ENCODE results near the gene DLEC1.
"Not testable (repeated sequence)": the region's sequence is repeated elsewhere in the genome, so short reads cannot be mapped to it uniquely, and the experiment has no call there.

The DLEC1 gene

DNA sequence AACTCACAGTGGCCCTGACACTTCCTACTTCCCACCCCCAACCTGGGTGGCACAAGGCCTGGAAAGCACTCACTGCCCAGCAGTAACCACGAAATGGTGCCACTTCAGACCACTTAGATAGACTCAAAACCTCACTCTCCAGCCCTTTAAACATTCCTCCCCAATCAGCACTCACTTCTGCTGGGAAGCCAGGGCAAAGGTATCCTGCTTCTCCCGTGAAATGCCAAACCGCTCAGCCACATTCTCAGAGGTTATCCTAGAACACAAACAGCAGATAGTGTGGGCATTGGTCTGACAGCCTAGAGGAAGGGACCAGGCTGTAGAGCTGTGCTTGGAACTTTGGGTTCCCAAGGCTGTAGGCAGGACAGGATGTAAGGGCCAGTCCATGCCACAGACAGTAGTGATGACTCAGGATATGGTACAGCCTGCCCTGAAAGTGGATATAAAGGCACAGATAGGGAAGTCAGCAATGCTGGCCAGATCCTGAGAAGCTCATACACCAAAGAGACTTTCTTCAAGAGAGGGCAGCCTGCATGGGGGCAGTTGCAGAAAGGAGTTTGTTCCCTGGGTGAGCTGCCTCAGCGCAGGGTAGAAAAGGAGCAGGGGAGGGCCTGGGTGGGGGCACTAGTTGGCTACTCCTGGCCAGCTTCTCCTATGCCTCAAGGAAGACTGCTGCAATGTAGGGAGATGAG, 88.7 kb downstream of the DLEC1 start:
- no peak for DNase-seq

DNA sequence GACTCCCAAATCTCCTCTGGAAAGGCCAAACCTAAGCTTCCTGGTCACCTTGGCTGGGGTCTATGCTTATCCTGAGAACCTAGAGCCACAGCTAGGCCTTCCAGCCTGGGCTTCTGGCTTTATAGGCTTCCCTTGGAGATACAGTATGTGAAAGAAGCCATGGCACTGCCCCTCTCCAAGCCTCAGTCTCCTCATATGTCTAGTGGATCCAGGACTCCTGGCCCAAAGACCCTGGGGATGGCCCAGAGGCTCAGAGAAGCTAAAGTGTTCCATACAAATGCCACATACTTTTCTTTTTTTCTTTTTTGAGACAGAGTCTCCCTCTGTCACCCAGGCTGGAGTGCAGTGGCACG, 89.3 kb downstream of the DLEC1 start:
- no peak for DNase-seq

DNA sequence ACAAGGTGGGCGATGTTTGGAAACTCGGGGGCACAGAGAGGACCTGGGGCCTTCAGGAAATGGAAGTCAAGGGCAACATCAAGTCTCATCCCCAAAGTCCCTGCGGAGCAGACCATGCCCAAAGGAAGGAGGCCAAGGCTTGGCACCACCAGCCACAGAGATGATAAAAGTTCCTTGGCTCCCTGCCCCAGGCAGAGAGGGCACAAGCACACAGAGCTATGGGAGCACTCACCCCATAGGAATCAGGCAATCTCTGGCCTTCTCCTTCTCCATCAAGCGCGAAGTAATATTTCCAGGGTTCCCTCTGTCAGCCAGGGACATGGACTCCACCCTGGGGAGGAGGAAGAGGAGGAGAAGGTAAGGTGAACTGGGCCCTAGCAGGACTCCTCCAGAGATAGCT, 90.0 kb downstream of the DLEC1 start:
- DNase-seq: no peak

DNA sequence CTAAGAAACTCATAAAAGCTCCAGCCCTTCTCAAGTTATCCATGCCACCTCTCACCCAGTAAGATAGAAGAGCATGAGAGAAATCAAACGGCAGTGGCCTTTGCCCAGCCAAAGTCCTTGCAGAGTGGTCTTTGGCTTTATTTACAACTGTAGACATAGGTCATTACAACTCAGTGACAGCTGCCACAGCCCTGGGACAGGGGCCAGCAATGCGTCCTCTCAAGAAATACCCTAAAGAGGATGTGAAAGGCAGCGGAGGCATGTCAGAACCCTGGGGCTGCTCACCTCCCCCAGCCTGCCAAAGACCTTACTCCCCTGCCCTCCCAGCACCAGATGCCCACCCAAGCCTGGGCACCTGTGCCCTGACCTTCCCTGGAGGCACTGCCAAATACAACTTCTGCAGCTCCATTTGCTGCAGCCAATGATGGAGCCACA, 91.6 kb downstream of the DLEC1 start:
- no peak for DNase-seq

DNA sequence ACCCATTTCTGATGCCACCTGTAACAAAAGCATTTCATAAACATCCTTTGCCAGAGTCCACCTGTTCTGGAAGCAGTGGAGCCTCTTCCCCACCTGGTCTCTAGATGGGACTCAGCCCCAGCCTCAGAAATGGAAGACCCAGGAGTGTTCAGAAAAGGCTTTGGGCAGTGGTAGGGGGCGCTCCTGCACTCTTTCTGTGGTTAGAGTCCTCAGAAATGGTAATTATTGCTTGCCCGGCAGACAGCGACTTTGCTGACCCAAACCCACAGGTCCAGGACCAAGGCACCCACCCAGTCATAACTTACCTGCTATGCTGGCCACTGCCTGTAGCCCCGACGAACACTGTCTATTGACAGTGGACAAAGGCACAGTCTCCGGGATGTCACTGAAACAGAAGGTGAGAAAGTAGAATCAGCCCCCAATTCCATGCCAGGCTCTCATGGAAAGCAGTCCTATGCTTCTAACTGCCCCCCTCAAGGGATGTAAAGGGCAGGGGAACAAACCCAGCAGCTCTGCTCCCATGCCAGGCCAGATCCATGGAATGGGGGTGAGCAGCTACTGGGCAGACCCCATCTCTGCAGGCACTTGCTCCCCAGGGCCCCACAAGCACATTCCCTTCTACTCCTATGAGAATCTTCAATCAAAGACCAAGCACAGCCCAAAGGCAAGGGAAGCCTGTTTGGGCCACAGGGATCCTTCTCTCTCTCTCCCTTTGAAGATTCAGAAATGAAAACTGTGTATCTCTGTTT, 92.8 kb downstream of the DLEC1 start:
- DNase-seq: no peak

DNA sequence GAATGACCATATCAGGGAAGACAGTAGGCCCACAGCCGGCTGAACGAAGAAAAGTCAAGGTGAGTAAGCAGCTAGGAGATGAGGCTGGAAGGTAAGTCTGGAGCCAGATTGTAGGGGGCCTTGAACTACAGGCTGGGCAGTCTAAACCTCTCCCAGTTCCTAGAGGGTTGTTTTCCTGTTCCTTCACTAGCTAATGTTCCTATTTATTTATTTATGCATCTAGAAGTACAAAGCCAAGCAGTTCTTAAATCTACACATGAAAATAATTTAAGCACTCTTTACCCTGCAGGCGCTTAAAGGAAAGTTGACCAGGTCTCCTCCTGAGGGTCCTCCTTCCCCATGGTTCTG, 94.2 kb downstream of the DLEC1 start:
- no peak for DNase-seq

DNA sequence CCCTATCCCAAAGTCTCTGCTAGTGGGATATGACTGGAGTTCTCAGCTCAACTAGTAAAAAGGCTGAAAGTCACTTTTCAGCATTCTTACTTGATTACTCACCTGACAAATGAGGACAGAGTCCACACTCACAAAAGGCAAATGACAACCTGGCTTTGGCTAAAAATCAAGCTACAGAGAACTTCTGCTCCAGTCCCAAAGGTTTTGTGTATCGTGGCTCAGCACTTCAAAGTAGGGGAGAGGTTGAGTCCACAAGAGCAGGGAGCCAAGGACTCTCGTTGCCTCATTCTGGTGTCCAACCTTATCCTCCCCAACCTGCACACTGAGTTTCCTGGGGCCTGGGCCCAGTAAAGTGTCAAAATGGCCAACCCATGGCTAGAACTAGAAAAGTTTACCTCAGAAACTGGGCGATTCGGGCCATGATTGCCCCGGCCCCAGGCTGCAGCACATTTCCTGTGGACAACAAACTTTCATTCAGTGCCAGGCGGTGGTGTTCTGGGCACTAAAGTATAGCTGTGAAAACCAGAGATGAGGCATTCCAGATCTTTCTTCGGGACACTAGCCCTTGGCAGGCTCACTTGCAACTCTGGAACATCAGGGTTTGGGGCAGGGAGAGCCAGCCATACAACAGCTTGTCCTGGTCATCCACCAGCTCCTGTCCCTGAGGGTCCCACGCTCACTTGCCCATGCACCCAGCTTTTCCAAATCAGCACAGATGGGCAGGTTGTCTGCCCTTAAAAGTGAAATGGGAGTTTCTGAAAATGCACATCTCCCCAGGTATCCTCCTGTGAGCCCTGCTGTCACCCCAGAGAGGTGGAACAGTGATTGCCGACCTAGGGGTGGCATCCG, 94.8 kb downstream of the DLEC1 start:
- no peak for DNase-seq

DNA sequence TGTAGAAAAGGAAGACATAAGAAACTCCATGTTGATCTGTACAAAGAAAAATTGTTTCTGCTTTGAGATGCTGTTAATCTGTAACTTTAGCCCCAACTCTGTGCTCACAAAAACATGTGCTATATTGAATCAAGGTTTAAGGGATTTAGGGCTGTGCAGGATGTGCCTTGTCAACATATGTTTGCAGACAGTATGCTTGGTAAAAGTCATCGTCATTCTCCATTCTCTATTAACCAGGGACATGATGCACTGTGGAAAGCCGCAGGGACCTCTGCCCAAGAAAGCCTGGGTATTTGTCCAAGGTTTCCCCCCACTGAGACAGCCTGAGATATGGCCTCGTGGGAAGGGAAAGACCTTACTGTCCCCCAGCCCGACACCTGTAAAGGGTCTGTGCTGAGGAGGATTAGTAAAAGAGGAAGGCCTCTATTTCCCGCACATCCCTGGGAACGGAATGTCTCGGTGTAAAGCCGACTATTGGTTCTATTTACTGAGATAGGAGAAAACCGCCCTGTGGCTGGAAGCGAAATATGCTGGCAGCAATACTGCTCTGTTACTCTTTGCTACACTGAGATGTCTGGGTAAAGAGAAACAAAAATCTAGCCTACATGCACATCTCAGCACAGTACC, 95.6 kb downstream of the DLEC1 start:
- DNase-seq: not testable (repeated sequence)

DNA sequence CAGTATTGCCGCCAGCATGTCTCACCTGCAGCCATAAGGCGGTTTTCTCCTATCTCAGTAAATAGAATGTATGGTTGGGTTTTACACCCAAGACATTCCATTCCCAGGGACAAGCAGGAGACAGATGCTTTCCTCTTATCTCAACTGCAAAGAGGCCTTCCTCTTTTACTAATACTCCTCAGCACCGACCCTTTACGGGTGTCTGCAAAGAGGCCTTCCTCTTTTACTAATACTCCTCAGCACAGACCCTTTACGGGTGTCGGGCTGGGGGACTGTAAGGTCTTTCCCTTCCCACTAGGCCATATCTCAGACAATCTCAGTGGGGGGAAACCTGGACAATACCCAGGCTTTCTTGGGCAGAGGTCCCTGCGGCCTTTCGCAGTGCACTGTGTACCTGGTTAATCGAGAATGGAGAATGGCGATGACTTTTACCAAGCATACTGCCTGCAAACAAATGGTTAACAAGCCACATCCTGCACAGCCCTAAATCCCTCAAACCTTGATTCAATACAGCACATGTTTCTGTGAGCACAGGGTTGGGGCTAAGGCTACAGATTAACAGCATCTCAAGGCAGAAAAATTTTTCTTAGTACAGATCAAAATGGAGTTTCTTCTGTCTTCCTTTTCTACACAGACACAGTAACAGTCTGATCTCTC, 96.7 kb downstream of the DLEC1 start:
- DNase-seq: not testable (repeated sequence)

DNA sequence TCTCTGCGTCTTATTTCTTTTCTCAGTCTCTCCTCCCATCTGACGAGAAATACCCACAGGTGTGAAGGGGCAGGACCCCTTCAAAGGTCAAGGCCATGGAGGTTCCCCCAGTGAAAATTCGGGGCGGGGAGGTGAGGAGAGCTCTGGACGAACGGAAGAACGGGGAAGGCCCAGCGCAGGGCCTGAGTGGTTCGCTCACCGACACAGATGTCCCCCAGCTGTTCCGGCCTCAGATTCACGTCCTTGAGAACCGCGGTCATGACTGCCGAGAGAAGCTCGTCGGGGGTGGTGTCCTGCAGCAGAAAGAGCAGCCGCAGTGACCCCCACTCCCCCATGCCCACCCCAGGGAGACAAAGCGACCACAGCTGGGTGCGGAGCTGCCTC, 97.4 kb downstream of the DLEC1 start:
- DNase-seq: no peak

DNA sequence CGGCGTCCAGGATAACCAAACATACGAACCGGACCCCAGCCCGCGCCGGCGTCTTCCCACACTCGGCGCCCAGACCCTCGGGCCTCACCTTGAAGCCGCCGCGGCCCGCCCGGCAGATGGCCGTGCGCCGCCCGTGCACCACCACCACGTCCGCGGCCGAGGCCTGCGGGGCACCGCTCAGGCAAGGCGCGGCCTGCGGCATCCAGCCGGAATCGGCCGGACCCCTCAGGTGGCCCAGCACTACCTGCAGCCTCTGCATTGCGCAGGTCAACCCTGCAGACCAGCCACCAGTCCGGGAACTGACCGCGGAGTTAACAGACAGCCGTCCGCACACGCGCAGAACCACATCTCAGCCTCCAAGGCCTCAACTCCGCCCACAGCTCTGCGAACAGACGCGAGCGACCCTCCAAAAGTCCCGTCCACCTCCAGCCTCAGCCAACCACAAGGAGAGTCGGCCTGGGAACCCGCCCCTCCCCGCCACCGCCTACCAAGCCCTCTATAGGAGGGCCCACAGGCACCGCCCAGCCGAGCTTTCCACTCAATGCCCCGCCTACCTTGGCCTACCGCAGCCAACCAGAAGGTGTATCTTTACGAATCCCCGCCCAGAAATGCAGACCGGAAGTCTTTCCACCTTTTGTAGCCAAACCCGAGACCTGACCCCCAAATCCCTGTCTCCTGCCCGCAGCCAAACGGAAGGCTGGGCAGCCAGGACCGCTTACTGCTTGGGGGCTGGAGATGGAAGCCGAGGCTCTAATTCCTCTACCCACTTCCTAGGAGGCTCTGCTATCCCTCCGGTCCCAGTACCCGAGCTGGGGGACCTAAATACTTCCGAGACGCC, 98.0 kb downstream of the DLEC1 start, which contains the start of gene ACAA1:
ACAA1 (minus strand) TSS at position 351 of the 838 bp plus-strand sequence; CDS start at position 259, 92 bp downstream.
- DNase-seq: peak; percentile 94

DNA sequence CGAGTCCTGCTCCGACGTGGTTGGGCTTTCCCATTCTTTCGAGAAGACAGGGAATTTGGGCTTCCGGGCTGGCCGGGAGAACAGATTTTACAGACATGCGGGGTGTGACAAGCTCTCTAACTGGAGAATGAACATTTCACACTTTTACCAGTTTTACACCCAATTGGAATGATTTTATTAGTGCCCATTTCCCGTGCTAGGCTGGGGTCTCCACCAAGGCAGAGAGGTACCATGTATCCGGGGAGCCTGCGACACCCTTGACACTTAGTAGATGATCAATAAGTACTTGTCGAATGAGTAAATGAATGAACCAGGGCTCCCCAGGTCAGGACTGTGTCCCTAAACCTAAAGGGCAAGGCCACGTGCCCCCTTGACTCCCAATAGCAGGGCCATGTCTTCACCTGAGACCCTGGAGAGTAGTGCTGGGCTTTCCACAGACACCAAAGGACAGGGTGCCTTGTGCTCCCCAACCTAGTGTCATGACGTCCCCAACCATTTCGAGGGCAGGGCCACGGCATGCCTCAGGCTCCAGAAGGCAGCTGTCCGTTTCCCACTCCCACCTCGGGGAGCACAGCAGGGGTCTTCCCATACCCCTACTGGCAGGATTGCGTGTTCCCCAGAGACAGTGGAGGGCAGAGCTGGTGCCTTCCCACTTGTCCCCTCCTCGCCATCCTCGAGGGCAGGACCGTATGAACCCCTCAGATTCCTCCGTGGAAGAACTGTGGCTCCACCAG, 98.8 kb downstream of the DLEC1 start:
- DNase-seq: no peak

DNA sequence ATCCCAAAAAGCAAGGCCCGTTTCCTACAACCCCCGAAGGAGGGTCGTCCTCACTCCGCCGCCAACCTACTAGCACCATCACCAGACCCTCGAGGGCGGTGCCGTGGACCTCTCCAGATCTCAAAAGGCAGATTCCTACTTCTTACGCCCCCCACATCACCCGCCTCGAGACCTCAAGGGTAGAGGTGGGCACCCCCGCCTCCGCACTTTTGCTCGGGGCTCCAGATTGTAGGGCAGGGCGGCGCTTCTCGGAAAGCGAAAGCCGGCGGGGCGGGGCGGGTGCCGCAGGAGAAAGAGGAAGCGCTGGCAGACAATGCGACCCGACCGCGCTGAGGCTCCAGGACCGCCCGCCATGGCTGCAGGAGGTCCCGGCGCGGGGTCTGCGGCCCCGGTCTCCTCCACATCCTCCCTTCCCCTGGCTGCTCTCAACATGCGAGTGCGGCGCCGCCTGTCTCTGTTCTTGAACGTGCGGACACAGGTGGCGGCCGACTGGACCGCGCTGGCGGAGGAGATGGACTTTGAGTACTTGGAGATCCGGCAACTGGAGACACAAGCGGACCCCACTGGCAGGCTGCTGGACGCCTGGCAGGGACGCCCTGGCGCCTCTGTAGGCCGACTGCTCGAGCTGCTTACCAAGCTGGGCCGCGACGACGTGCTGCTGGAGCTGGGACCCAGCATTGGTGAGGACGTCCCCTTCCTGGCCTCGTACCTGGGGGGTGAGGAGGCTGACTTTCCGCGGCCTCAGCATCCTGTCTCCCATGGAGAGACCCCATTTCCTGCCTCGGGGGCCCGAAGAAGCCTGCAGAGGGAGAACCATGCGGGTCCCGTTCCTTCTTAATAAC, 99.6 kb downstream of the DLEC1 start, which contains the start of gene MYD88:
MYD88 (plus strand) TSS at position 313 of the 842 bp plus-strand sequence; CDS start at position 353, 40 bp downstream.
- peak; percentile 72 for DNase-seq

DNA sequence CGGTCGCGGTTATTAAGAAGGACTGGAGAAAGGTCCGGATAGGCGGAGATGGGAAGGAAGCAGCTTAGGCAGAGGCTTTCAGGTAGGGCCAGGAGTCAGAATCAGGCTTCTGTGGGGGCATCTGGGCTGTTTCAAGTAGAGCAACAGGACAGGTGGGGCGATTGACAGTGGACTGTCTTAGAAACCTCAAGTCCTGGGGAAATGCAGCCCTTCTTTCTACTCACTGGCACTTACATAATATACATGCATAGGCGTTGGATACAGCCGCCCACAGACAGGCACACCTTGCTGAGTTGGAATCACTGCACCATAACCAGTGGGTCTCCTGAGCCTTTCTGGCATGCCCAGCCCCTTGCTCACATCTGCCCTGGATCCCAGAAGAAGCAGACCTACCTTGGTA, 100.2 kb downstream of the DLEC1 start:
- no peak for DNase-seq

DNA sequence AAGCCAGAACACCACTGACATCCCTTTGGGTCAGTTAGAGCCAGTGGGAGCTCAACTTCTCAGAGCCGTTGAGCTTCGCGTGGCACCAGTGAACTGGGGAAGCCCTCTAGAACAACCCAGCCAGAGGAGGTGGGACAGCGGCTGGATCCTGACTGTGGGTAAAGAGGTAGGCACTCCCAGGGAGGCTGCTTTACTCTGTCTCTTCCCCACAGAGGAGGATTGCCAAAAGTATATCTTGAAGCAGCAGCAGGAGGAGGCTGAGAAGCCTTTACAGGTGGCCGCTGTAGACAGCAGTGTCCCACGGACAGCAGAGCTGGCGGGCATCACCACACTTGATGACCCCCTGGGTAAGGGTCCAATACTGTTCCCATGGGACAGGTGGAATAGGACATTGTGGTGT, 100.6 kb downstream of the DLEC1 start:
- DNase-seq: no peak

DNA sequence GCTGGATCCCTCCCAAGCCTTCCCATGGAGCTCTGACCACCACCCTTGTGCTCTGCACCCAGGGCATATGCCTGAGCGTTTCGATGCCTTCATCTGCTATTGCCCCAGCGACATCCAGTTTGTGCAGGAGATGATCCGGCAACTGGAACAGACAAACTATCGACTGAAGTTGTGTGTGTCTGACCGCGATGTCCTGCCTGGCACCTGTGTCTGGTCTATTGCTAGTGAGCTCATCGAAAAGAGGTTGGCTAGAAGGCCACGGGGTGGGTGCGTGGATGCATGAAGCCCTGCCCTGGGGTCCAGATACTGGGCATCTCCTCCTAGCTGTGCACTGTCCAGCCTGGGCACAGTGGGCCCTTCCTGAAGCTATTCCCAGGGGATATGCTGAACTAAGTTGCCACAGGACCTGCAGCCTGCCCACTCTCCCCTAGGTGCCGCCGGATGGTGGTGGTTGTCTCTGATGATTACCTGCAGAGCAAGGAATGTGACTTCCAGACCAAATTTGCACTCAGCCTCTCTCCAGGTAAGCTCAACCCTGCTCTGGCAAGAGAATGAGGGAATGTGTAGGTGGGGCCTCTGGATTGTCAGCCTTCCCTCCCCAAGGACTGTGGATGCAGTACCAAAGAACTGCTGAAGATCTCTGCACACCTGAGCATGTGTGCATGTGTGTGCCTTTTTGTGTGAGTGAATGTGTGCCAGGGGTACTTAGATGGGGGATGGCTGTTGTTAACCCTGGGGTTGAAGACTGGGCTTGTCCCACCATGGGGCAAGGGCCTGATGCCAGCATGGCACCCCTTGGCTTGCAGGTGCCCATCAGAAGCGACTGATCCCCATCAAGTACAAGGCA, 101.5 kb downstream of the DLEC1 start:
- DNase-seq: no peak

DNA sequence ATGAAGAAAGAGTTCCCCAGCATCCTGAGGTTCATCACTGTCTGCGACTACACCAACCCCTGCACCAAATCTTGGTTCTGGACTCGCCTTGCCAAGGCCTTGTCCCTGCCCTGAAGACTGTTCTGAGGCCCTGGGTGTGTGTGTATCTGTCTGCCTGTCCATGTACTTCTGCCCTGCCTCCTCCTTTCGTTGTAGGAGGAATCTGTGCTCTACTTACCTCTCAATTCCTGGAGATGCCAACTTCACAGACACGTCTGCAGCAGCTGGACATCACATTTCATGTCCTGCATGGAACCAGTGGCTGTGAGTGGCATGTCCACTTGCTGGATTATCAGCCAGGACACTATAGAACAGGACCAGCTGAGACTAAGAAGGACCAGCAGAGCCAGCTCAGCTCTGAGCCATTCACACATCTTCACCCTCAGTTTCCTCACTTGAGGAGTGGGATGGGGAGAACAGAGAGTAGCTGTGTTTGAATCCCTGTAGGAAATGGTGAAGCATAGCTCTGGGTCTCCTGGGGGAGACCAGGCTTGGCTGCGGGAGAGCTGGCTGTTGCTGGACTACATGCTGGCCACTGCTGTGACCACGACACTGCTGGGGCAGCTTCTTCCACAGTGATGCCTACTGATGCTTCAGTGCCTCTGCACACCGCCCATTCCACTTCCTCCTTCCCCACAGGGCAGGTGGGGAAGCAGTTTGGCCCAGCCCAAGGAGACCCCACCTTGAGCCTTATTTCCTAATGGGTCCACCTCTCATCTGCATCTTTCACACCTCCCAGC, 102.4 kb downstream of the DLEC1 start:
- DNase-seq: no peak

DNA sequence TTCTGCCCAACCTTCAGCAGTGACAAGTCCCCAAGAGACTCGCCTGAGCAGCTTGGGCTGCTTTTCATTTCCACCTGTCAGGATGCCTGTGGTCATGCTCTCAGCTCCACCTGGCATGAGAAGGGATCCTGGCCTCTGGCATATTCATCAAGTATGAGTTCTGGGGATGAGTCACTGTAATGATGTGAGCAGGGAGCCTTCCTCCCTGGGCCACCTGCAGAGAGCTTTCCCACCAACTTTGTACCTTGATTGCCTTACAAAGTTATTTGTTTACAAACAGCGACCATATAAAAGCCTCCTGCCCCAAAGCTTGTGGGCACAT, 102.9 kb downstream of the DLEC1 start:
- DNase-seq: no peak

All from effector CD8-positive, alpha-beta T cell (primary cell).